GM23248 (cell line): ENCODE measurements around the gene ESAM.

Experiments
- EZH2 ChIP-seq: fragments of 200-600 bp; sonication (generic); IDR thresholded peaks from 2 replicates; pipeline ENCODE4 v1.6.1; 2018; ENCODE audit warnings: antibody characterized with exemption, mild to moderate bottlenecking; ENCODE audit not compliant: insufficient read depth, poor library complexity, severe bottlenecking
- EZH2phosphoT487 ChIP-seq: fragments of 200-600 bp; sonication (generic); IDR thresholded peaks from 2 replicates; pipeline ENCODE4 v1.6.1; 2018; ENCODE audit warnings: antibody characterized with exemption, moderate library complexity, mild to moderate bottlenecking, low read depth; ENCODE audit not compliant: insufficient read depth

DNA sequence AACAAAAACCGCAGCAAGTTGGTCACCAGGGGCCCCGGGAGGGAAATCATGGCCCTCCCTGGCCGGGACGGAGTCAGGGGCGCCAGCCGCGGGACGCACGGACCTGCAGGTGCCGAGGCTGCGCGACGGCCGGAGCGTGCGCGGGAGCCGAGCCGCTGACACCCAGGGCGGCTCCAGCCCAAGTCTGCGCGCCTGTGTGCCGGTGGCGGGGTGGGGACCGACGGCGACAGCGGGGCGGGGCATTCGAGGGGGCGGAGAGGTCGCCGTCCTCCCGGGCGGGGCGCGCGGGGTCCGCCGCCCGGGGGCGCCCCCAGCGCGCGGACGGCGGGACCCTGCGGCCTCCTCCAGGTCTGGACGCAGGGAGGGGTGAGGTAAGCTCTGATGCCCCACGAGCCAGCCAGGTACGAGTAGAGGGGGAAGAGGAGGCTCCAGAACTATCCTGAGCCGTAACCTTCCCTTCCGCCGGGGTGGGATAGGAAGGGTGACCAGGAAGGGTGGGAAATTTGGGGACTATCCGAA is at the start of gene ESAM:
- TF ChIP-seq EZH2 = no peak
- no peak for TF ChIP-seq EZH2phosphoT487
